Measurements from ENCODE around the gene CTNNA2.

CTNNA2 gene

GRCh38 chr2:80302001-80302313 lies 789.1 kb downstream of the CTNNA2 start:
- no peak for DNase-seq

DNA sequence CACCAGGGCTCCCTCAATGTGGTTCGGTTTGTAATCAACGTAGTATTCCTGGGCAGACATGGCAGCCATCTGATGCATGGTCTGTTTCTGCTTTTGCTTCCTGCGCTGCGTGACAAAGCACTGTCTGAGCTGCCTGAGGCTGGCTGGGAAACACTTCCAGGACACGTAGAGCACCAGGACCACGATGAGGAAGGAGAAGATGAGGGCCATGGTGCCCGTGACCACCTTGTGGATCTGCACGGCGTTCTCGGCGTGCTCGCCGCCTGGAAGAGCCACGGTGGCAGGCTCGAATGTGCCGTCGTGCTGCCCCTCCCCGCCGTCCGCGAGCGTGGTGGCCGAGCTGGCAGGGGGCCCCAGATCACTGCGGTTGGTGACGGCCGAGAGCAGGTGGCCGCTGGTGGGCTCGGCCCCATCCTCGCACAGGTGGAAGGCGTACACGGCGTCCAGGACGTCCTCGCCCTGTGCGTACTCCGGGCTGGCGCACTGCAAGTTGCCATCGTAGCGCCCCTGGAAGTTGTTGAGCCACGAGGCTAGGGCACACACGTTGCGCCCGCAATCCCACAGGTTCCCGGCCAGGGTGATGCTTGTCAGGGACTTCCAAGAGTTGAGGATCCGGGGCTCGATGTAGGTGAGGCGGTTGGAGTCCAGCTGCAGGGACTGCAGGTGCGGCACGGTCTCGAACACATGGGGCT lies 789.6 kb downstream of the CTNNA2 start:
- DNase-seq, result no peak

- no peak for DNase-seq
Observed at GRCh38 chr2:80303006-80303908, 790.4 kb downstream of the CTNNA2 start.

- no peak for DNase-seq
Observed at GRCh38 chr2:80303909-80304837, 791.3 kb downstream of the CTNNA2 start, which contains the start of gene LRRTM1. TSS of gene LRRTM1 (minus strand) at chr2:80304752. CDS start at chr2:80303819, 933 bp downstream.

DNA sequence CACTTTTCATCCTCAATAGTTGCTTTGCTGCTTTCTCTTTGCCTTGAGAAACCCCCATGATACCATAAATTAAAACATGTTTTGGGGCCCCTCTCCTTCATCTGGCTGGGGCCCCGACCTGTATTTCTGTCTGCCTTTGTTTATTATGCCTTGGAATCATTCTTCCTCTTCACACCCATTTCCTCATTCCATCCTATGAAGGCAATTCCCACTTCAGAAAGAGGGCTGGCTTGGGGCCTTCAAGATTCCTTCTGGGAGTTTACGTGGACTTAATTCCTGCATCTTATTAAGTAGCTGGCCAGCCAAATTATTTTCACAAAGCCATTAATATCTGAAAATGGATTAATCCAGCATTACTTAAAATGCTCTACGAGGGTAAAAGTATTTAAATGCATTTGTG lies 798.5 kb downstream of the CTNNA2 start:
- DNase-seq, result no peak

DNA sequence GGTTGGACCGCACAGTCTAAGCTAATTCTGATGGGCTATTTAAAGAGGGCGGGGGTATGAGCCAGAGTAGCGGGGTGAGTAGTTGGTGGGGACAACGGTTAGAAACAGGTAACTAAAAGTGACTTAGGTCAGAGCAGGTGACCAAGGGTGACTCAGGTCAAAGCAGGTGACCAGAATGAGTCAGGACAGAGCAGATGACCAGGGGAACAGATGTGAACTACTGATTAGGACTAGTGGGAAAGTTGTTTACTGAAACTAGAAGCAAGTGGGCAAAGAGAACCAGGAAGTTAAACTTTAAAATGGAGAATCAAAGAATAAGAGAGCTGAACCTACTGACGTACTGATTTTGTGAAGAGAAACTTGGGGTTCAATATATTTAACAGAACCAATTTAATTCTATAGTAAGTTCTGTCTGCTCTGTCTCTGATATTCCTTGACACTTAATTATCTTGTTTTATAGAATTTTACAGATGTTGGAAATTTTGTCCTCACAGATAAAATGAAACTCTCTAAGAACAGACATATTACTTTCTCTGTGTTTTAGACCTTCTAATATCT lies 799.5 kb downstream of the CTNNA2 start:
- DNase-seq, result no peak

DNA sequence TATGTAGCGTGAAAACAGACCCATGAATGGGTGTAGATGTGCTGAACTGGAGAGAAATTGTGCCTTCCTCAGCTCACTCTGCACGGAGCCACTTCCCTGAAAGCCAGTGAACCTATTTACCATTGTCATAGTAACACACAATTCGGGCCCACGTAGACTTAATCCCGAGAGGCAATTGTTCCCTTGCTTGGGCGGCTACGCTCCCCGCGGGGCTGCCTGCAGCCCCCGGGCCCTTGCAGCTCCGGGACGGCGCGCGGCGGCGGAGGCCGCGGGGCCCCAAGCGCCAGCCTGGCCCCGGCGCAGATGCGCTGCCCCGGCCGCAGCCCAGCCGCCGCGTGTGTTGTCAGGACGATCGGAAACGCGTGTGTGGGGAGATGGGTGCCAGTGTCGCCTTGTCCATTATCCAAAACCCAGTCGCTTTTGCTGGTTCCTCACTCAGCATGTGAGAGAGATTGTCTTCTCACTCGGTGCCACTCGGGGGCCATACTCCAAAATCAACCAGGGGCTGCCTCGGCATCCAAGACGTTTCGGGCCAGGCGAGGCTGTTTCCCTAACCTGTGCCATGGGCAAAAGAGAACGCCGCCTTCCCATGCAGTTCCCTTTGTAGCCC lies 809.6 kb downstream of the CTNNA2 start:
- no peak for DNase-seq

DNA sequence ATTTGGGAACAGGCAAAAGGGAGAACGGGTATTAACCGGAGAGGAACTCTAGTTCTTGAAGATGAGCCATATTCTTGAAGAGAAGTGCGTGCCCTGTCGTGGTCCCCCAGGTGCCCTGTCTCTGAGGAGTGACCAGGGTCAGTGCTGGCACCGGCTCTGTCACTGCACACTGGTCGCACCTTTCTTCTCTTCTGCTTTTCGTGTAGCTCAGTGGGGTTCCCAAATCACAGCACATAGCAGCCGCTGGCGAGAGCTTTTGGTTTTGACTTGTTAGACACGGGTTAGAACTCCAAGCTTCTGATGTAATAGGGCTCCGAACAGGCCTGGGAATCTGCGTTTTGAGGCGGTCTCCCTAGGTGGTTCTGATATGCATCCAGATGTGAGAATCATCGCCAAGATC lies 810.1 kb downstream of the CTNNA2 start:
- no peak for DNase-seq

DNA sequence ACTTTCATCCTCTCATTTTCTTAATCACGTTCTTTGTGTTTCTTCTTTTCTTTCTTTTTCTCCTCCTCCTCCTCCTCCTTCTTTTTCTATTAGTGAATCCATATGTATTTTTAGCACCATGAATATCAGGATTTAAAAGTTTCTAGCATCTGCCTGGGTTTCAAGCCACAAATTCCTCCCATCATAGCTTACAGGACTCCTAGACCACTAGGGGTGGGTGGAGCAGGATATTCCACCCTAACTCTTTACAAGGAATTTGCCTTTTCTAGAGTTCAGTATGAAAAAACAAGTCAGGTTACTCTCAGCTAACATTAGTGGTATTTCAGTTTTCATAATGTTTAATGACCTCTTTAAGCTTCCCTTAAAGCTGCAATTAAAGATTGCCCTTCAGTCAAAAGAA lies 810.8 kb downstream of the CTNNA2 start:
- no peak for DNase-seq

DNA sequence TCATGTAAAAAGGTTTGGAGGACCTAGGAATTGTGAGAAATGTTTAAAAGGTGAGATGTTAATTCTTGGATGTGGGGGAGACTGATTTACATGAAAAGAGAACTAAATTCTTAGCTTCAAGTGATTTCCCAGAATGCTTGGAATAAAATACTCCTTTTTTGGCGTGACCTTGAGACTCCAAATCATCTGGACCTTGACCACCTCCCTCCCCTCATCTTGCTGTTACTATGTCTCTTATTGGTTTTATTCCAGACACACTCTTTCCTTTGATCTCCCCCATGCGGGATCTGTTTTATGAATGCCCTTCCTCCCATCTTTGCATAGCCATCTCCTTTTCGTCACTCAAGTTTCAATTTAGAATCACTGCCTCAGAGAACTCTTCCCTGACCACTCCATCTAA lies 811.7 kb downstream of the CTNNA2 start:
- DNase-seq, result no peak

GRCh38 chr2:80326214-80326613 lies 813.4 kb downstream of the CTNNA2 start:
- DNase-seq, result no peak

GRCh38 chr2:80326861-80327260 lies 814.0 kb downstream of the CTNNA2 start:
- no peak for DNase-seq

- no peak for DNase-seq
Observed at GRCh38 chr2:80328159-80328571, 815.3 kb downstream of the CTNNA2 start.

DNA sequence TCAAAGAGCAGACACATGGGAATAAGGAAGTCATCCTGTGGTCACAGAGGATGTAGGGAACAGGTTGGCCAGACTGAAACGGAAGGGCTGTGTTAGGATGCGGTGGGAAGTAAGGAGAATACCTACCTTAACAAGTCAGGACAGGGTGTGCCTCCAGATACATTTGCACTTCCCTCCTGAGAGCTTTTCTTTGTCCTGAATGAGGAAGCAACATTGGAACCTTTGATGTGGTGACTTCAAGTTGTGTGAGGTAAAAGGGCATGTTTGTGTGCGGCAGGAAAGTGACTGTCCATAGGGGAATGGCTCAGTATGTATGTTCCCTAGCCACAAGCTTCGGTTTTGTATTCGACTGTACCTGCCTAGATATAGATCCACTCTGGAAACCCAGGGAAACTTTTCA lies 816.6 kb downstream of the CTNNA2 start:
- DNase-seq, result no peak

GRCh38 chr2:80330527-80331450 lies 817.9 kb downstream of the CTNNA2 start:
- DNase-seq, result no peak

DNA sequence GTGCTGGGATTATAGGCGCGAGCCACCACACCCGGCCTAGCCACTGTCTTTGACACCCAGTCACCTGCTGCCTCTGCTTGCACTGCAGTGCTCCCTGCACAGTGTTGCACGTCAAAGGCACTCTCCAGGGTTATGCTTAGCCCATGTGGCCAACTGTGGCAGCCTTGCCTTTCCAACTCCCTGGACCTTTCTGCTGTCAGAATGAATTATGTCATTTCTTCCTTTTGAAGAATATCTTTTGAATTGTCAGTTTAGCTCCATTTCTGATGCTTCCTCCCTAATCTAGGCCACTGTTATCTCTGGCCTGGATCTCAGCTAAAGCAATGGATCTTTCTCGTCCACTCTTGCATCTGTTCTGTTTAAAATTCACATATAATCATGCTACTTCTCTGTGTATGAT lies 821.0 kb downstream of the CTNNA2 start:
- DNase-seq, result no peak

DNA sequence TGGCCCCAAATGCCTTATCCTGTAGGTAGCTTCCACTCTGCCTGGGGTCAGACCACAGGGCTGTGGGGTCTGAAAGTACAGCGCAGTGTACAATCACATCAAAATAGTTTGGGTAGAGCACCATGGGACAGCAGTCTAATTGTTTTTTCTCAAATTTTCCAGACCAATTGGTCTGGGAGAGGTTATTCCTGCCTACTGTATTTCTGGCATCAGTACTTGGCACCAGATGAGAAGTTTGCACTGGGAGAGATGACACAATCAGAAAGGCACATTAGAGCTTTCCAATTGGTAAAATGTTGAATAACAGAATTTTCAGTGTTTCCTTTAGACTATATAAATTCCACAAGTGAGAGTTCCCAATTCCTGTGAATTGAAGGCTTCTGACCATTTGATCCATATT lies 822.6 kb downstream of the CTNNA2 start:
- DNase-seq, result no peak

GRCh38 chr2:80338794-80339193 lies 825.9 kb downstream of the CTNNA2 start:
- no peak for DNase-seq

DNA sequence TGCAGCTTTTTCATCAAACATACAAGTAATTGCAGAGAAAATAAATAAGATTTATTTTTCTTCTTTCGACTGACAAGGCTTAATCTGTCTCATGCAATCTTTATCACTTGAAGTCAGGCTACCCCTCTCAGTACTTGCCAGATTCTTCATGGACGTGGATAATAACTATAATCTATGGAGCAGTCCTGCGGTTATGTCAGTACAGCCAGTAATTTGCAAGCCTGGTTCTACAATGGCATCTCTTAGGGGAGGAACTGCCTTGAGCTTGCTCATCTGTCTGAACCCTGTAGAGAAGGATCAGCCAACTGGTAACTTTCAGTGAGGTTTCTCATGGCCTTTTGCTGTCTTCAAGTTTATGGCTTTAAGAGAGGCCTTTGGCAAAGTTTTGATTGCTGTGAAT lies 827.2 kb downstream of the CTNNA2 start:
- no peak for DNase-seq

DNA sequence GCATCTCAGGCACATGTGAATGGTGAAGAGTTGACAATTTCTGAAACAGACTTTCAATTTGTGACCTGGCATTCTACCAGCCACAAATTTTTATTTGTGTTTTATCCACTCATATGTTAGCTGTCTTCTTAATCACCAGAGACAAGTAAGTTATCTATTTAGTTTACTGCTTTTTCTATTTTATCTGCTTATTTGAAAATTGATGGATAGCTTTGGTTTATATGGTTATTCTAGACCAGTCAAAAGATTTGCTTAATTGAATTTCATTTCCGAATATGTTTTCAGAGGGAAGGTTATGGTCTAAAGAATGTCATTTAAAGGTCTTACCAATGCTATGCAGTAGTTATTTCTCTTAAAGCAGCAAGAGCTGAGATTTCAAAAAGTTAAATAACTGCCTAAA lies 835.2 kb downstream of the CTNNA2 start:
- no peak for DNase-seq

GRCh38 chr2:80348953-80349352 lies 836.1 kb downstream of the CTNNA2 start:
- DNase-seq, result no peak

Measured in COR-L47 (cell line).